ENCODE measurements around the gene MS4A7.

The MS4A7 gene, protein sequence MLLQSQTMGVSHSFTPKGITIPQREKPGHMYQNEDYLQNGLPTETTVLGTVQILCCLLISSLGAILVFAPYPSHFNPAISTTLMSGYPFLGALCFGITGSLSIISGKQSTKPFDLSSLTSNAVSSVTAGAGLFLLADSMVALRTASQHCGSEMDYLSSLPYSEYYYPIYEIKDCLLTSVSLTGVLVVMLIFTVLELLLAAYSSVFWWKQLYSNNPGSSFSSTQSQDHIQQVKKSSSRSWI

DNA sequence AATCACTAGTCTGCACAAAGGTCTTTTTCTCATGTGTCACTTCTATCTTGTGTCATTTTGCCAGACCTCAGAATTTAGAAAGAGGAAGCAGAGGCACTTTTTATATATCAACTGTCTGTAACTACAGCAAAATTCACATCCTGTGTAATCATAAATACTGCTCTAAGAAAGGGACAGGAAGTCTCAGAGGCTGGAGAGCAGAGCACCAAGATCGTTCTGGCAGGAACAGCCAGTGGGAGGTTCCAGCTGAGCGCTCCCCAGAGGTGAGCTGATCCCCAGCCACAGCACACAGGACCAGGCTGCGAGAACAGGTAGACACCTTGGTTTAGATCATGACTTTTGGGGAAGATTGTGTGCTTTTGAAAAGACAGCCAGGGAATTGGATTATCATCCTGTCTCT is at the start of gene MS4A7:
TSS of gene MS4A7 (plus strand) at position 179 of the 400 bp plus-strand sequence. CDS start 4,610 bp downstream, outside the sequence.
- TF ChIP-seq, protein P1, sequence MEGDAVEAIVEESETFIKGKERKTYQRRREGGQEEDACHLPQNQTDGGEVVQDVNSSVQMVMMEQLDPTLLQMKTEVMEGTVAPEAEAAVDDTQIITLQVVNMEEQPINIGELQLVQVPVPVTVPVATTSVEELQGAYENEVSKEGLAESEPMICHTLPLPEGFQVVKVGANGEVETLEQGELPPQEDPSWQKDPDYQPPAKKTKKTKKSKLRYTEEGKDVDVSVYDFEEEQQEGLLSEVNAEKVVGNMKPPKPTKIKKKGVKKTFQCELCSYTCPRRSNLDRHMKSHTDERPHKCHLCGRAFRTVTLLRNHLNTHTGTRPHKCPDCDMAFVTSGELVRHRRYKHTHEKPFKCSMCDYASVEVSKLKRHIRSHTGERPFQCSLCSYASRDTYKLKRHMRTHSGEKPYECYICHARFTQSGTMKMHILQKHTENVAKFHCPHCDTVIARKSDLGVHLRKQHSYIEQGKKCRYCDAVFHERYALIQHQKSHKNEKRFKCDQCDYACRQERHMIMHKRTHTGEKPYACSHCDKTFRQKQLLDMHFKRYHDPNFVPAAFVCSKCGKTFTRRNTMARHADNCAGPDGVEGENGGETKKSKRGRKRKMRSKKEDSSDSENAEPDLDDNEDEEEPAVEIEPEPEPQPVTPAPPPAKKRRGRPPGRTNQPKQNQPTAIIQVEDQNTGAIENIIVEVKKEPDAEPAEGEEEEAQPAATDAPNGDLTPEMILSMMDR (IDR thresholded peaks at IDR 0.05; ENCODE audit: low read depth, low read length), result no peak

DNA sequence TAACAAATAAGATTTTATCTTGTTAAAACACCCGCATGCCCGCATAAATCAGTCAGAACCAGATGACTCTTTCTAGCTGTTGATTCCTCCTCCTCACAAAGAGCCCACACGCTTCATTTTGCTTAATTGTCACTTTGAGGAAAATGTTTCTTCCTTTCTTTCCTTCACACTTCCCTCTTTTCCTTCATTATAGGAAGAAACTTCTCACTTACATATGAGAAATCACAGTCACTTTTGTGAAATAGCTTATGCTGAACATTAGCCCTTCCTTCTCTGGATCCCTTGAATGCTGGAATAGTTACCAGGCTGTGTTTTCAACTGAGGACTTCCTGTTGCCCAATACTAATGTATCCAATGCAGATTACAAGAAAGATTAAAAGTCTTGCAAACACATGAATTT is 45.5 kb upstream of the MS4A7 start:
- DNase-seq (ENCODE audit: extremely low read depth, low read depth), result no peak
- TF ChIP-seq, protein P1 (IDR thresholded peaks at IDR 0.05; ENCODE audit: low read depth, low read length), result no peak

More for the DNA sequence above, at the start of gene MS4A7:
- DNase-seq (ENCODE audit: extremely low read depth, low read depth), result no peak

DNA sequence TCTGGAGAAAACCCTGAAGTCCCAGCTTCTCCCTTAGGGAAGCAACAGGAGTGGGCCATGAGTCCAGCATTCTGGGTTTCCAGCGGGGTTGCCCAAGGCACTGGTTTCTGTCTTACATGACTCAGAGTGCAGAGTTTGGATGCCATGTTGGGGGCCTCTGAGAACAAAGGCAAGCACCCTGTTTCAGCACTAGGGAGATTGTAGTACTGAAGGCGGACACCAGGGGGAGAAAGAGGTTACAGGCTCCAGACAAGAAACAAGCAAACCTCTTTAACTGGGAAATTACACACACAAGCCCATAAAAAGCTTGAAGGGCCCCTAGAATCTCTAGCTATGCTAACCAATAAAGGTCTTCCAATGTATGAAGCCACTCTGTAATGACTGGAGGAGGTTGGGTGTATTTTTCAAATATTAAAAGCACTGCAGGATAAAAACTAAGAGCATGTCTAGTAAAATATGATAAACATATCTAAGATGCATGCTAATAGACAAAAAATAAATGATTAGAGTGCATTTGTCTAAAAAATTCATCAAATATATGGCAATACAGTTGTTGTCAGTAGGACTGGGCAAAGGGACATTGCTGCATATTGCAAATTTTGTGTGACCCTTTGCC is 44.2 kb upstream of the MS4A7 start:
- no peak for DNase-seq (ENCODE audit: extremely low read depth, low read depth)
- TF ChIP-seq, protein P1 (IDR thresholded peaks at IDR 0.05; ENCODE audit: low read depth, low read length), result peak; percentile 54

DNA sequence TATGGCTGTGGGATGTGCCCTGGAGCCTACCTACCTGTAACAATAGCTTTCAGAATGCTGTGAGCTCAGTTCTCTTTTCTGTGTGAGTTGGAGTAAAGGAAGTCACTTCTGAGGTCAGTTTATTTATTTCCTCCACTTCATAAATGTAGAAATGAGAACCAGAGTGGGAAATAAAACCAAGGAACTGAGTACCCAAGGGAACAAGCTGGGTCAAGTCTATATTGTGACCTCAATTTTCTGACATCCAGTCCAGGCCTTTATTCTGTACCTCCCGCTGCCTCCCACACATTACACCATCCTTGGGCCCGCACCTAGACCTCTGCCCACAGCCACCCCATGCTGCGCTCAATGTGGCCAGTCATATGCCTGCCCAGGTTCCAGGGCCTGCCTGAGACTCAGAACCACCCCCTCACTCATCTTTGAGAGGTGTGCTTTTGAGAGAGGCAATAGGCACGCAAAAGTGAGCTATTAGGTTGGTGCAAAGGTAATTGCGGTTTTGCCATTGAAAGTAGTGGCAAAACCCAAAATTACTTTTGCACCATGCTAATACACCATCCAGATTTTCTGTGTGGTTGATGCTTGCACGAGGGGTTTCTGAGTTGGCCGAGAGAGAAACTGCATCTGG is 41.5 kb upstream of the MS4A7 start:
- TF ChIP-seq, protein P1 (IDR thresholded peaks at IDR 0.05; ENCODE audit: low read depth, low read length), result no peak
- DNase-seq (ENCODE audit: extremely low read depth, low read depth), result no peak

DNA sequence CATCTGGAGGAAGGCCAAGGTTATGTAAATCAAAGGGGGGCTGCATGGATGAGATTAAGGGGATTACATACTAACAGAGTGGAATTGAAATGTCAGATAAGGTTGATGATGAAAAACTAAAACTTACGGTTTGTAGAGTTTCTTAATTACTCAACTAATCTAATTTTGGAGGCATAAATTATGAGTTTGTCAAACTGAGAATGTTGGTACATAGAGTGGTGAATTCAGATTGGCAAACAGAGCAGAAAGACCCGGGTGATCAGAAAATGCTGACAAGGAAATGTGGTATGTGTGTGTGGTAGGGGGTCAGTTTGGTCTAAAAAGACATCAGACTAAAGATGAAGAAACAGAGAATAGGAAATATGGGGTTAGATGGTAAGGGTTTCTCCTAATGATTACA is 40.3 kb upstream of the MS4A7 start:
- DNase-seq (ENCODE audit: extremely low read depth, low read depth), result no peak
- TF ChIP-seq, protein P1 (IDR thresholded peaks at IDR 0.05; ENCODE audit: low read depth, low read length), result no peak

DNA sequence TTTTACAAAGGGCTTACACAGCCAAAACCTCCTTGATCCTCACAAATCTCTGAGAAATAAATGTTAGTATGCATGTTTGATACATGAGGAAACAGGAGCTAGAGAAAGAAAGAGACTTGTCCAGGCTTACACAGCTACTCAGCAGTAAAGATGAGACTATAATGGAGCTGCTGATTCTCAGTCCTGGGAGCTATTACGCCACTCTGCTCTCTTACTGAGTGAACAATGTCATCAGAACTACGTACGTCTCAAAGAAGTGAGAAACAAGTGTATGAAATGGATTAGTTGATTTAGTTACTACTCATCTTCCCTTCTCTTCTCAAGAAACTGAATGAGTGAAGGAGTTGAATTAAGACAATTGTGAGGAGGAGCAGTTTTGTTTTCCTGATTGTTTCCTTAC is 39.0 kb upstream of the MS4A7 start:
- DNase-seq (ENCODE audit: extremely low read depth, low read depth), result no peak
- TF ChIP-seq, protein P1 (IDR thresholded peaks at IDR 0.05; ENCODE audit: low read depth, low read length), result no peak

DNA sequence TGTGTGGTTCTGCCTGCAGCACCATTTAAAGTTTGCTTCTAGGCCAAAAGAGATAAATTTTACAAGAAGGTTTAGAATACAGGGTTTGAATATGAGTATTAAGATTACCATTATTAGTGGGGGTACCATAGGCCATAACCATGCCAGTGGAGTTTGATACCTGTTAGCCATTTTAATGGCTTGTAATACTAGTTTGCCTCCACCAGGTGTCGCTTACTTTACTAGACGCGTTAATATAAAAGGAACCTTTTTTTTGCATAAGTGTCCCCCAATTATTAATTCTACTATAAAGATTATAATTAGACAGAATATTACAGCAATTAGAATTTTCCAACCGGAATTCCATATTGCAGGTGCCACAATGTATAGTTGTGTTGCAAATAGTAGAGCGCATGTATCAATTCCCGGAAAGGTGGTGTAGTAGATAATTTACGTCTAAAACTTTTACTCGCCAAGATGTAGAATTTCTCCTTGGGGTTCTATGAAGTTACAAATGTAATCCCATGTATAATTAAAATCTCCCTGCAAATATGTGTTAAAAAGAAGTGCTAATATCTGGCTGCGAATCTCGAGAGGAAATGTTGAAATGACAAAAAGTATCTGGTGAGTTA is 35.1 kb upstream of the MS4A7 start:
- TF ChIP-seq, protein P1 (IDR thresholded peaks at IDR 0.05; ENCODE audit: low read depth, low read length), result peak; percentile 34
- DNase-seq (ENCODE audit: extremely low read depth, low read depth), result no peak

All from AG09319 (cell line).